ENCODE results near the gene MYRIP.

GRCh38 chr3:40104441-40104840 lies 295.0 kb downstream of the MYRIP start:
- TF ChIP-seq, protein P1, sequence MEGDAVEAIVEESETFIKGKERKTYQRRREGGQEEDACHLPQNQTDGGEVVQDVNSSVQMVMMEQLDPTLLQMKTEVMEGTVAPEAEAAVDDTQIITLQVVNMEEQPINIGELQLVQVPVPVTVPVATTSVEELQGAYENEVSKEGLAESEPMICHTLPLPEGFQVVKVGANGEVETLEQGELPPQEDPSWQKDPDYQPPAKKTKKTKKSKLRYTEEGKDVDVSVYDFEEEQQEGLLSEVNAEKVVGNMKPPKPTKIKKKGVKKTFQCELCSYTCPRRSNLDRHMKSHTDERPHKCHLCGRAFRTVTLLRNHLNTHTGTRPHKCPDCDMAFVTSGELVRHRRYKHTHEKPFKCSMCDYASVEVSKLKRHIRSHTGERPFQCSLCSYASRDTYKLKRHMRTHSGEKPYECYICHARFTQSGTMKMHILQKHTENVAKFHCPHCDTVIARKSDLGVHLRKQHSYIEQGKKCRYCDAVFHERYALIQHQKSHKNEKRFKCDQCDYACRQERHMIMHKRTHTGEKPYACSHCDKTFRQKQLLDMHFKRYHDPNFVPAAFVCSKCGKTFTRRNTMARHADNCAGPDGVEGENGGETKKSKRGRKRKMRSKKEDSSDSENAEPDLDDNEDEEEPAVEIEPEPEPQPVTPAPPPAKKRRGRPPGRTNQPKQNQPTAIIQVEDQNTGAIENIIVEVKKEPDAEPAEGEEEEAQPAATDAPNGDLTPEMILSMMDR (IDR thresholded peaks at IDR 0.05) = no peak
- no peak for TF ChIP-seq POLR2A (IDR thresholded peaks at IDR 0.05)

All from testis (tissue), 2 donors.